Lower lobe of right lung (tissue), 2 donors: ENCODE data around the gene MAP7D2. TPM values are rescaled to one million over a fixed set of nuclear protein-coding genes. Genes with fewer than 3 reads are reported as not detected.

ENCODE experiments used
- ATAC-seq, 2 donors: fragments of 200-7000 bp; cut with Tn5 transposase; one replicate each; pipeline ENCODE4 v1.9.1; 2020 to 2022; ENCODE audit warnings: mild to moderate bottlenecking in 2 of 2, moderate library complexity in 2 of 2
- DNase-seq: peaks from one replicate; pipeline ENCODE4 v3.0.0-alpha.2; 2020
- H3K27ac ChIP-seq: fragments of 200-600 bp; one replicate; pipeline ENCODE4 v1.8.0; 2022
- H3K27me3 ChIP-seq: fragments of 200-600 bp; one replicate; pipeline ENCODE4 v1.8.0; 2022; ENCODE audit warnings: low read depth
- H3K36me3 ChIP-seq: fragments of 200-600 bp; one replicate; pipeline ENCODE4 v1.8.0; 2022; ENCODE audit warnings: mild to moderate bottlenecking
- H3K4me1 ChIP-seq: fragments of 200-600 bp; one replicate; pipeline ENCODE4 v1.8.0; 2022
- H3K4me3 ChIP-seq: fragments of 200-600 bp; one replicate; pipeline ENCODE4 v1.8.0; 2022; ENCODE audit warnings: mild to moderate bottlenecking
- H3K9me3 ChIP-seq: fragments of 200-600 bp; one replicate; pipeline ENCODE4 v1.8.0; 2022
- CTCF ChIP-seq: fragments of 200-600 bp; IDR thresholded peaks from one replicate; pipeline ENCODE4 v1.8.0; 2022; ENCODE audit warnings: antibody characterized with exemption, mild to moderate bottlenecking
- intact Hi-C: fragments of 100-400 bp; cut with DNase I; formaldehyde crosslinking; loops from one replicate; pipeline ENCODE4 v1.11.0; 2022
- total RNA-seq: library from RNA; stranded (reverse); fragmentation: NEBNext Ultra II Directional; extraction: Animal tissue kit (Norgen Biotek cat#: 25700); gene quantifications from one replicate; pipeline ENCODE4 v1.2.1, GENCODE V29; 2021
- donor health status: DM: no; HTN: yes; CAD: no; lungs with severe emphysema.

MAP7D2 gene
- total RNA-seq, 1 donor from 2014 or later, result 0.35 TPM

GRCh38 chrX:20032201-20032600, 84.5 kb downstream of the MAP7D2 start:
- intact Hi-C loops, result no loop called here
- no peaks in the 10 kb centered on the region for H3K36me3 ChIP-seq
- TF ChIP-seq CTCF, result no peak
- no peaks in the 10 kb centered on the region for H3K9me3 ChIP-seq
- no peak overlapping the region for H3K4me3 ChIP-seq
- H3K4me1 ChIP-seq, result no peaks in the 10 kb centered on the region
- ATAC-seq, result no peak
- H3K27me3 ChIP-seq, result no peaks in the 10 kb centered on the region
- no peak for DNase-seq
- H3K27ac ChIP-seq, result no peak overlapping the region

DNA sequence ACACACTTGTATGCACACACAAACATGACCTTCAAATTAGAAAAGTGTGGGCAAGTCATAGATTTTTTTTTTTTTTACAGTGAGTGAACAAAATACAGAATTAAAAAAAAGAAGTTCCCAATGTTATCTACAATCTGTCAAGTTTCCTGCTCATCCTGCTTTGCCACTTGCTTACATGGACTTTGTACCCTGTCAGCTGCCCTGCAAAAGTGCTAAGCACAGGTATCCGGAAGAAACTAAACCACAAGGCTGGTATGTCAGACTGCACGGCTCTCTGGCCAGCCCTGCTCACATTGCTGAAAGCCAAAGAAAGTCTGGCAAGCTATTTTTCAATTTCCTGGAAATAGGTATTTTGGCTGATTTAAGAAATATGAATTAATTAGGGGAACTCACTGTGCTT, 87.0 kb downstream of the MAP7D2 start:
- peak in 1 of 2 donors; percentile 50 for ATAC-seq
- DNase-seq, result no peak
- intact Hi-C loops, result no loop called here
- Histone ChIP-seq H3K27ac (no peak overlapping the region), H3K36me3 (no peaks in the 10 kb centered on the region), H3K27me3 (no peaks in the 10 kb centered on the region), H3K9me3 (no peaks in the 10 kb centered on the region), H3K4me1 (no peaks in the 10 kb centered on the region), H3K4me3 (no peak overlapping the region)
- TF ChIP-seq CTCF, result no peak

GRCh38 chrX:20028588-20028987, 88.1 kb downstream of the MAP7D2 start:
- Histone ChIP-seq H3K36me3 (no peaks in the 10 kb centered on the region), H3K27me3 (no peaks in the 10 kb centered on the region), H3K9me3 (no peaks in the 10 kb centered on the region), H3K4me3 (no peak overlapping the region), H3K27ac (no peak overlapping the region), H3K4me1 (no peaks in the 10 kb centered on the region)
- no peak for DNase-seq
- no peak for ATAC-seq
- no peak for TF ChIP-seq CTCF
- intact Hi-C loops, result no loop called here

- DNase-seq (no peak), ATAC-seq (no peak)
- Histone ChIP-seq H3K4me3 (no peak overlapping the region), H3K36me3 (no peaks in the 10 kb centered on the region), H3K27ac (no peak overlapping the region), H3K9me3 (no peaks in the 10 kb centered on the region), H3K4me1 (no peaks in the 10 kb centered on the region), H3K27me3 (no peaks in the 10 kb centered on the region)
- no peak for TF ChIP-seq CTCF
- intact Hi-C loops, result no loop called here
These were observed 90.4 kb downstream of the MAP7D2 start for GRCh38 chrX:20026278-20026677.

DNA sequence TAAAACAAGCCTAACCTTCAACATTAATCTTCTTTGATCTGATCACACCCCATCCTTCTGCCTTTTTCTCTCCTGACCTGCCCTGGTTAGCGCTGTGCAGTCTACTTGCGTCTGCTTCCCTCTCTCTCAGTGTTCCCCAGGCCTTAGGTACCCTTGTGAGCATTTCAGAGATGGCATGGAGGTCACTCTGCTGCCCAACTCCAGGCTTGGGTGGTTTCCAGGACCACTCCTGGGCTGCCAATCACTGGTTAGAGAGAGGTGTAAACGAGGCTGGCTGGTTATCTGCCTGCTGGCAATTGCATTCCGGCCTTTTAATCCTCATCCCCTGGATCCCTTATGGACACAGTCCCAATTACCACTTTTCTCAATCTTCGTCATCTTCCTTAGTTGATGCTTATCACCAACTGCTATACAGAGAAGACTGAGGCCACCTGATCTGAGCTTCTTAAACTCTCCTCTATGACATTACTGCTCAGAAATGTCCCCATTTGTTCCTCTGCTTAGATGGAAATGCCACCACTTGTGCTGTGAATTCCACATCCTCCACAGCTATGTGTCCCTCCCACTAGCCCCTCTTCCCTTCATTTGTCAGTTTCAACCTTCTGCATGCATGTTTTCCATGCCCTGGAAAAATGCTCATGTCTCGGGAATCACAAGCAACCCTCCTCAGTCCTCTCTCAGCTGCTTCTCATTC, 96.9 kb downstream of the MAP7D2 start:
- no peak for ATAC-seq
- H3K36me3 ChIP-seq, result no peaks in the 10 kb centered on the region
- no peak overlapping the region for H3K27ac ChIP-seq
- H3K4me1 ChIP-seq, result no peaks in the 10 kb centered on the region
- H3K9me3 ChIP-seq, result no peaks in the 10 kb centered on the region
- no peaks in the 10 kb centered on the region for H3K27me3 ChIP-seq
- intact Hi-C loops, result no loop called here
- no peak for DNase-seq
- H3K4me3 ChIP-seq, result no peak overlapping the region
- TF ChIP-seq CTCF, result no peak
